GM12878 (cell line): ENCODE measurements around the gene PKD2. TPM values are rescaled to one million over a fixed set of nuclear protein-coding genes. Genes with fewer than 3 reads are reported as not detected.

ENCODE experiments used
- ATAC-seq: fragments of 200-7000 bp; cut with Tn5 transposase; 3 replicates; pipeline ENCODE4 v1.9.1; 2020; ENCODE audit warnings: mild to moderate bottlenecking, moderate library complexity
- BruUV-seq: library from RNA; stranded (reverse); fragments of 400-500 nt; replicated peaks from 2 replicates; lab custom pipeline; 2021; lab: Mats Ljungman, UMichigan
- CTCF ChIA-PET: fragments of 300-600 bp; sonication (Branson Sonifier 250); formaldehyde crosslinking; extraction: SDS; loops from one replicate; lab custom pipeline; 2021; ENCODE audit warnings: inconsistent platforms; lab: Yijun Ruan, JAX
- POLR2A ChIA-PET: fragments of 350-600 bp; formaldehyde crosslinking; extraction: SDS; loops from one replicate; lab custom pipeline; 2021; ENCODE audit warnings: inconsistent platforms; lab: Charles Lee
- RAD21 ChIA-PET: fragments of 300-600 bp; sonication (Branson Sonifier 250); formaldehyde crosslinking; loops from one replicate; lab custom pipeline; 2023; ENCODE audit warnings: antibody characterized with exemption; ENCODE audit not compliant: unreplicated experiment; lab: Charles Lee
- SMC1A ChIA-PET: fragments of 300-600 bp; sonication (Branson Sonifier 250); formaldehyde crosslinking; loops from one replicate; lab custom pipeline; 2023; ENCODE audit not compliant: unreplicated experiment, uncharacterized antibody; lab: Charles Lee
- DNase-seq: peaks from one replicate; pipeline ENCODE4 v3.0.0-alpha.2; 2011; ENCODE audit warnings: low read depth, low spot score
- FAIRE-seq: peaks from 3 replicates; lab custom pipeline; 2011; peaks lifted over from hg19 to GRCh38; lab: Jason Lieb, UNC
- H2AFZ ChIP-seq: 2 replicates; pipeline ENCODE4 v1.6.0; 2011; ENCODE audit warnings: low read depth, low read length, control low read depth; ENCODE audit not compliant: control insufficient read depth
- H3K27ac ChIP-seq: 2 replicates; pipeline ENCODE4 v1.5.1; 2011; ENCODE audit warnings: control low read depth; ENCODE audit not compliant: control insufficient read depth, insufficient read depth
- H3K27me3 ChIP-seq, 2 experiments: replicated peaks in 1 of 2; 2 replicates each; pipeline versions ENCODE4 v1.6.0 to v1.6.1; 2011; ENCODE audit warnings: low read length in 1 of 2; ENCODE audit not compliant: control insufficient read depth in 2 of 2, insufficient read depth in 2 of 2
- H3K36me3 ChIP-seq, 2 experiments: 2 replicates each; pipeline ENCODE4 v1.5.1; 2011; ENCODE audit warnings: low read length in 1 of 2; ENCODE audit not compliant: control insufficient read depth in 2 of 2, insufficient read depth in 2 of 2
- H3K4me1 ChIP-seq: 2 replicates; pipeline ENCODE4 v1.6.1; 2011; ENCODE audit warnings: mild to moderate bottlenecking, low read length, moderate library complexity, mixed read lengths; ENCODE audit not compliant: control insufficient read depth, insufficient read depth
- H3K4me2 ChIP-seq: 2 replicates; pipeline ENCODE4 v1.6.0; 2011; ENCODE audit warnings: control low read depth; ENCODE audit not compliant: control insufficient read depth, insufficient read depth
- H3K4me3 ChIP-seq: fragments of 200-600 bp; sonication (generic); 2 replicates; pipeline ENCODE4 v1.5.1; 2016
- H3K79me2 ChIP-seq: 2 replicates; pipeline ENCODE4 v1.6.0; 2011; ENCODE audit warnings: low read length; ENCODE audit not compliant: control insufficient read depth, insufficient read depth
- H3K9ac ChIP-seq: 2 replicates; pipeline ENCODE4 v1.8.0; 2011; ENCODE audit warnings: low read length, control low read depth, mixed read lengths; ENCODE audit not compliant: control insufficient read depth, insufficient read depth
- H3K9me3 ChIP-seq: replicated peaks from 3 replicates; pipeline ENCODE4 v1.5.1; 2011; ENCODE audit warnings: mild to moderate bottlenecking, low read length; ENCODE audit not compliant: control insufficient read depth, insufficient read depth
- H4K20me1 ChIP-seq: 2 replicates; pipeline ENCODE4 v1.6.0; 2011; ENCODE audit not compliant: control insufficient read depth, insufficient read depth
- CEBPB ChIP-seq, 2 experiments: fragments of 150-350 bp in 1 of 2; IDR thresholded peaks; 2 replicates each; pipeline ENCODE4 v1.6.1; 2012 to 2014; ENCODE audit warnings: low read depth in 2 of 2, low read length in 2 of 2, borderline replicate concordance in 1 of 2, inconsistent platforms in 1 of 2
- CREM ChIP-seq: IDR thresholded peaks from 2 replicates; pipeline ENCODE4 v1.6.1; 2014; ENCODE audit warnings: antibody characterized with exemption, low read depth
- EED ChIP-seq: sonication (generic); IDR thresholded peaks from 2 replicates; pipeline ENCODE4 v1.6.1; 2016; ENCODE audit warnings: antibody characterized with exemption, low read depth
- EZH2 ChIP-seq: IDR thresholded peaks from 2 replicates; pipeline ENCODE4 v1.6.1; 2012; ENCODE audit warnings: low read depth, mild to moderate bottlenecking, control low read depth, inconsistent platforms, low read length, borderline replicate concordance; ENCODE audit not compliant: control insufficient read depth
- GABPA ChIP-seq: IDR thresholded peaks from 2 replicates; pipeline ENCODE4 v1.6.1; 2014; ENCODE audit warnings: antibody characterized with exemption, low read depth, mild to moderate bottlenecking, inconsistent platforms
- IKZF2 ChIP-seq, 2 experiments: fragments of 450-650 bp; IDR thresholded peaks; 2 replicates each; pipeline ENCODE4 v1.6.1; 2017; ENCODE audit warnings: mild to moderate bottlenecking in 2 of 2, moderate library complexity in 2 of 2
- IRF4 ChIP-seq: IDR thresholded peaks from 2 replicates; pipeline ENCODE4 v1.6.1; 2011; ENCODE audit warnings: low read depth, low read length
- JUND ChIP-seq: IDR thresholded peaks from 2 replicates; pipeline ENCODE4 v1.6.1; 2012; ENCODE audit warnings: low read depth, mild to moderate bottlenecking, low read length, improper control_type of control experiment, moderate library complexity
- KAT2A ChIP-seq: conservative IDR thresholded peaks from 2 replicates; pipeline ENCODE4 v1.6.1; 2011; ENCODE audit warnings: low read depth, low read length; ENCODE audit not compliant: control insufficient read depth
- LARP7 ChIP-seq: fragments of 450-650 bp; IDR thresholded peaks from 2 replicates; pipeline ENCODE4 v1.6.1; 2017; ENCODE audit warnings: mild to moderate bottlenecking
- MEF2B ChIP-seq: fragments of 450-650 bp; IDR thresholded peaks from 2 replicates; pipeline ENCODE4 v1.6.1; 2018; ENCODE audit warnings: mild to moderate bottlenecking, moderate library complexity; ENCODE audit not compliant: partially characterized antibody, poor library complexity, severe bottlenecking
- PAX5 ChIP-seq: IDR thresholded peaks from 2 replicates; pipeline ENCODE4 v1.6.1; 2011; ENCODE audit warnings: low read depth, low read length, borderline replicate concordance
- PML ChIP-seq: IDR thresholded peaks from 2 replicates; pipeline ENCODE4 v1.6.1; 2012; ENCODE audit warnings: low read length, inconsistent platforms
- POLR2A ChIP-seq: IDR thresholded peaks from 2 replicates; pipeline ENCODE4 v1.6.1; 2011; ENCODE audit warnings: low read depth, mild to moderate bottlenecking, low read length
- RAD21 ChIP-seq: IDR thresholded peaks from 2 replicates; pipeline ENCODE4 v1.6.1; 2011; ENCODE audit warnings: mild to moderate bottlenecking, low read depth, low read length, moderate library complexity; ENCODE audit not compliant: insufficient read depth
- RFX5 ChIP-seq: IDR thresholded peaks from 2 replicates; pipeline ENCODE4 v1.6.1; 2011; ENCODE audit warnings: low read depth, low read length, improper control_type of control experiment
- SKIL ChIP-seq: fragments of 450-650 bp; IDR thresholded peaks from 2 replicates; pipeline ENCODE4 v1.6.1; 2017; ENCODE audit warnings: mild to moderate bottlenecking, low read depth, inconsistent platforms; ENCODE audit not compliant: poor library complexity, severe bottlenecking
- SMC3 ChIP-seq: IDR thresholded peaks from 2 replicates; pipeline ENCODE4 v1.6.1; 2011; ENCODE audit warnings: low read length, improper control_type of control experiment, borderline replicate concordance
- TARDBP ChIP-seq: IDR thresholded peaks from 2 replicates; pipeline ENCODE4 v1.6.1; 2016; ENCODE audit warnings: borderline replicate concordance
- TCF7 ChIP-seq: IDR thresholded peaks from 2 replicates; pipeline ENCODE4 v1.6.1; 2014; ENCODE audit warnings: antibody characterized with exemption, borderline replicate concordance
- ZNF274 ChIP-seq: IDR thresholded peaks from one replicate; pipeline ENCODE4 v1.8.0; 2011; ENCODE audit not compliant: insufficient read length, insufficient read depth
- WGBS: methylation state at CpG from one replicate; pipeline ENCODE4 v1.1.6; 2016; ENCODE audit warnings: low lambda C conversion rate; ENCODE audit not compliant: insufficient replicate concordance, insufficient coverage; ENCODE audit errors: missing lambda C conversion rate; 5-methylcytosine and 5-hydroxymethylcytosine counted together
- in situ Hi-C: fragments of 300-500 bp; cut with MboI; formaldehyde crosslinking; loops from 9 replicates; pipeline ENCODE4 v1.14.3; 2018; ENCODE audit warnings: mixed read lengths
- intact Hi-C: fragments of 100-400 bp; cut with micrococcal nuclease; formaldehyde crosslinking; loops from one replicate; pipeline ENCODE4 v1.14.2; 2022; ENCODE audit not compliant: unreplicated experiment
- polyA plus RNA-seq, 11 experiments: library from polyadenylated mRNA; depleted of rRNA in 4 of 11; unstranded in 6 of 11; stranded (reverse) in 5 of 11; fragments of >200 nt; fragmentation: Nextera tagmentation in 4 of 11; fragmentation: Illumina TruSeq in 1 of 11; extraction: Ambion mirVana in 4 of 11; extraction: Trizol in 1 of 11; gene quantifications; 1 replicate in 1 of 11; 2 replicates in 10 of 11; pipeline versions ENCODE4 v1.2.1 to v1.2.3, GENCODE V29; 2011 to 2016; ENCODE audit warnings: inconsistent platforms in 2 of 11, missing spikeins in 2 of 11, low read depth in 1 of 11
- total RNA-seq, 4 experiments: library from RNA; depleted of rRNA in 3 of 4; stranded (reverse); fragments of >200 nt in 3 of 4; fragmentation: Illumina TruSeq in 1 of 4; extraction: Trizol in 1 of 4; gene quantifications; 2 replicates each; pipeline versions ENCODE4 v1.2.1 to v1.2.3, GENCODE V29; 2013 to 2021

Gene PKD2
- total and polyA plus RNA-seq, 10 of the 15 experiments (the other 5 are each of a cell fraction or from before 2014, with no cell fraction given): 2.0 to 13.8 (median 8.4) TPM

GRCh38 chr4:88041626-88042025 lies 34.2 kb downstream of the PKD2 start (continued):
- TF ChIP-seq SKIL: no peak
- no peak for TF ChIP-seq TARDBP
- TF ChIP-seq IRF4: no peak

GRCh38 chr4:88043001-88043400 lies 35.6 kb downstream of the PKD2 start:
- peaks cover 0 to 21% of the 10 kb centered on the region in 2 experiments; a peak in 2 of 4 replicates for H3K36me3 ChIP-seq
- H3K9me3 ChIP-seq: no peaks in the 10 kb centered on the region
- ATAC-seq (no peak), FAIRE-seq (no peak), DNase-seq (no peak)
- no peak overlapping the region for H3K4me3 ChIP-seq
- H3K79me2 ChIP-seq: no peaks in the 10 kb centered on the region
- ChIA-PET POLR2A (no interaction called here), RAD21 (no interaction called here), SMC1A (interaction anchor here (1.5 kb wide), 1 partner anchor 169 kb away, joined by 5 read pairs; no protein-coding TSS in a partner anchor), CTCF (interaction anchor here (0.8 kb wide), 1 partner anchor 10 kb away, joined by 3 read pairs; no protein-coding TSS in a partner anchor)
- H4K20me1 ChIP-seq: no peaks in the 10 kb centered on the region
- no peak overlapping the region for H2AFZ ChIP-seq
- no peak overlapping the region for H3K9ac ChIP-seq
- intact Hi-C loops (no loop called here), in situ Hi-C loops (no loop called here)
- no peak overlapping the region for H3K4me2 ChIP-seq
- BruUV-seq: no TSS peak
- TF ChIP-seq MEF2B (no peak), CREM (no peak), KAT2A (no peak), LARP7 (no peak), GABPA (no peak), POLR2A (no peak), SMC3 (no peak), EZH2 (no peak), JUND (no peak), CEBPB (IDR thresholded peaks at IDR 0.05; ENCODE audit: borderline replicate concordance in 1 of 2, low read depth in 2 of 2, low read length in 2 of 2) (no peak), RFX5 (no peak), TCF7 (no peak), ZNF274 (no peak), PML (no peak), EED (no peak), RAD21 (no peak), PAX5 (no peak), IKZF2 (IDR thresholded peaks at IDR 0.05) (no peak)
- no peaks in the 10 kb centered on the region for H3K27me3 ChIP-seq
- no peak overlapping the region for H3K27ac ChIP-seq
- no peaks in the 10 kb centered on the region for H3K4me1 ChIP-seq
- WGBS: 100% methylated on average over 1 of the region's 1 CpG
